Nephron (organoid): ENCODE measurements around the gene CUX1.
"Not testable (repeated sequence)": the region's sequence is repeated elsewhere in the genome, so short reads cannot be mapped to it uniquely, and the experiment has no call there.

Experiments used
- H3K27ac Mint-ChIP-seq, 3 experiments: 2 replicates each; pipeline ENCODE4 v1.8.0; 2020; ENCODE audit warnings: mixed read lengths in 3 of 3, mild to moderate bottlenecking in 2 of 3, moderate library complexity in 1 of 3
- H3K27me3 Mint-ChIP-seq: 2 replicates; pipeline ENCODE4 v1.8.0; 2021; ENCODE audit warnings: low read depth, mild to moderate bottlenecking, moderate library complexity, mixed read lengths
- H3K36me3 Mint-ChIP-seq: 2 replicates; pipeline ENCODE4 v1.8.0; 2020; ENCODE audit warnings: low read depth, mixed read lengths
- H3K4me1 Mint-ChIP-seq: 2 replicates; pipeline ENCODE4 v1.8.0; 2020; ENCODE audit warnings: mixed read lengths
- H3K4me3 Mint-ChIP-seq, 3 experiments: 2 replicates each; pipeline ENCODE4 v1.8.0; 2020; ENCODE audit warnings: mild to moderate bottlenecking in 3 of 3, mixed read lengths in 3 of 3, moderate library complexity in 2 of 3
- H3K9me3 Mint-ChIP-seq: 2 replicates; pipeline ENCODE4 v1.8.0; 2020; ENCODE audit warnings: mixed read lengths
- TF ChIP-seq, protein P1 (sequence below), 3 experiments: fragments of 200-600 bp; sonication (generic); IDR thresholded peaks; one replicate each; pipeline ENCODE4 v1.5.0; 2021; ENCODE audit warnings: antibody characterized with exemption in 3 of 3; ENCODE audit not compliant: unreplicated experiment in 3 of 3

CUX1 gene

DNA sequence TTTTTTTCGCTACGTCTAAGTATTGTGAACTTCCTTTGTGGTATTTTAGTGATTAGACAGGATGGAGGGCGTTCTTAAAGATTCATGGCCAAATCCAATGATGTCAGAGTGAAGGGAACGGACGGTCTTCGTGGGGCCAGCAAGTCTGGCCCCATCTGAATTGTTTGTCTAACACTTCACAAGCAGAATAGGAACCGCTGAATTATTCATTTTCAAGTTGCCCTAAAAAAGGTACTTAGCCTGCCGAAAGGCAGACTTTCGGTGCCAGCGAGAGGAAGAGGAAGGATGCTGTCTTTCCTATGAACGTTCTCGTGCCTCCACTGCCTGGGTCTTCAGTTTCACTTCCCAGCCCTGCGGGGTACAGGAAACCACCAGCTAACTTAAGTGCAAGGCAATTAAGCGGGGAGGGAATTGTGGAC is 323.5 kb downstream of the CUX1 start:
- H3K4me1 Mint-ChIP-seq, result peaks cover 15% of the 10 kb centered on the region
- H3K4me3 Mint-ChIP-seq, result no peak overlapping the region
- TF ChIP-seq, protein P1, sequence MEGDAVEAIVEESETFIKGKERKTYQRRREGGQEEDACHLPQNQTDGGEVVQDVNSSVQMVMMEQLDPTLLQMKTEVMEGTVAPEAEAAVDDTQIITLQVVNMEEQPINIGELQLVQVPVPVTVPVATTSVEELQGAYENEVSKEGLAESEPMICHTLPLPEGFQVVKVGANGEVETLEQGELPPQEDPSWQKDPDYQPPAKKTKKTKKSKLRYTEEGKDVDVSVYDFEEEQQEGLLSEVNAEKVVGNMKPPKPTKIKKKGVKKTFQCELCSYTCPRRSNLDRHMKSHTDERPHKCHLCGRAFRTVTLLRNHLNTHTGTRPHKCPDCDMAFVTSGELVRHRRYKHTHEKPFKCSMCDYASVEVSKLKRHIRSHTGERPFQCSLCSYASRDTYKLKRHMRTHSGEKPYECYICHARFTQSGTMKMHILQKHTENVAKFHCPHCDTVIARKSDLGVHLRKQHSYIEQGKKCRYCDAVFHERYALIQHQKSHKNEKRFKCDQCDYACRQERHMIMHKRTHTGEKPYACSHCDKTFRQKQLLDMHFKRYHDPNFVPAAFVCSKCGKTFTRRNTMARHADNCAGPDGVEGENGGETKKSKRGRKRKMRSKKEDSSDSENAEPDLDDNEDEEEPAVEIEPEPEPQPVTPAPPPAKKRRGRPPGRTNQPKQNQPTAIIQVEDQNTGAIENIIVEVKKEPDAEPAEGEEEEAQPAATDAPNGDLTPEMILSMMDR (IDR thresholded peaks at IDR 0.05; ENCODE audit: unreplicated experiment in 3 of 3), result no peak
- H3K9me3 Mint-ChIP-seq, result no peaks in the 10 kb centered on the region
- no peaks in the 10 kb centered on the region for H3K27me3 Mint-ChIP-seq
- H3K36me3 Mint-ChIP-seq, result peaks cover 49% of the 10 kb centered on the region
- H3K27ac Mint-ChIP-seq, result no peak overlapping the region

DNA sequence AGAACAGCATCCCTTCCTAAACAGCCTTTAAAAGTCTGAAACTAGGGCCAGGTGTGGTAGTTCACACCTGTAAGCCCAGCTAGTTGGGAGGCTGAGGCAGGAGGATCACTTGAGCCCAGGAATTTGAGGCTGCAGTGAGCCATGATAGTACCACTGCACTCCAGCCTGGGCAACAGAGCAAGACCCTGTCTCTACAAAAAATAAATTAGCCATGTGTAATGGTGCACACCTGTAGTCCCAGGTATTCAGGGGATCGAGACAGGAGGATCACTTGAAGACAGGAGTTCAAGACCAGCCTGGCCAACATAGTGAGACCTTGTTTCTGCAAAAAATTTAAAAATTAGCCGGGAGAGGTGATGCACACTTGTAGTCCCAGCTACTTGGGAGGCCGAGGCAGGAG is 325.0 kb downstream of the CUX1 start:
- H3K27ac Mint-ChIP-seq, H3K9me3 Mint-ChIP-seq, H3K27me3 Mint-ChIP-seq, H3K4me3 Mint-ChIP-seq: not testable (repeated sequence)
- H3K4me1 Mint-ChIP-seq, result peaks cover 13% of the 10 kb centered on the region
- peaks cover 48% of the 10 kb centered on the region for H3K36me3 Mint-ChIP-seq

DNA sequence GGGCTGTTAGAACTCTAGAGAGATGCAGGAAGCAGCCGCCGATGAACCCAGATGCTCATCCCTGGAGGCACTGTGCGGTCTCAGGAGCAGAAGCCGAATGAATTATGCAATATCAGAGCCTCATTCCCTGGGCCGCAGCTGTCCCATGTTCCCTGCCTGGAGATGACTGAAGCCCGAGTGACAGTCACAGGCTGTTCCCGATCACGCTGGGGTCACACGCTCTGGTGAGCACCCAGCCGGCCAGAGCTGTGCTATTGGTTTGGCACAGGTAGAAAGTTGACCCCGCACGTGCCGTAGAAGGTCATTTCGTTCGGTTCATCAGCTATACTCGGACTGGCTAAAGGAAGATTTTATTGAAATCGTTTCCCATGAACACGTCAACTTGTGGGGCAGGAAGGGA is 328.7 kb downstream of the CUX1 start:
- peaks cover 35% of the 10 kb centered on the region for H3K36me3 Mint-ChIP-seq
- H3K4me3 Mint-ChIP-seq, result no peak overlapping the region
- peaks cover 13% of the 10 kb centered on the region for H3K4me1 Mint-ChIP-seq
- peak overlapping the region in 1 of 3 experiments; percentile 5 for H3K27ac Mint-ChIP-seq
- TF ChIP-seq, protein P1 (IDR thresholded peaks at IDR 0.05; ENCODE audit: unreplicated experiment in 3 of 3), result no peak
- H3K9me3 Mint-ChIP-seq, result no peaks in the 10 kb centered on the region
- no peaks in the 10 kb centered on the region for H3K27me3 Mint-ChIP-seq

DNA sequence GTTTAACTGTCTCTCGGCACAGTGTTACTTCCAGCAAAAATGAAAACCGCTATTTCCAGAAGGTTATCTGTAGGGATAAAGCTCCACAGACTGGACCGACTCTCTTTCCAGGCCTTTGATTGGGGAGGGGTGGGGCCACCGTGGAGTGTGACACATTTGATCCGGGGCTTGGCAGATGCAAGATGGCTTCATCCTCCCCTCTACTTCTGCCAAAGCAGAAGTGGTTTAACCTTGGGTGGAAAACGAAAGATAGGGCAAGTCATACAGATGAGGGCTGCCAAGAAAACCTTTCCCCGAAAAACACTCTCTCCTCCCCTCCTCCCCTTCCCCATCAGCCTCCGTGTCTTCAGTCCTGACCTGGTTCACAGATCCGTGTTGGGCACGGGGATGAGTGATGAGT is 329.6 kb downstream of the CUX1 start:
- TF ChIP-seq, protein P1 (IDR thresholded peaks at IDR 0.05; ENCODE audit: unreplicated experiment in 3 of 3), result no peak
- Mint-ChIP-seq H3K4me3 (no peak overlapping the region), H3K36me3 (peaks cover 31% of the 10 kb centered on the region), H3K27me3 (no peaks in the 10 kb centered on the region), H3K9me3 (no peaks in the 10 kb centered on the region), H3K4me1 (peaks cover 13% of the 10 kb centered on the region), H3K27ac (no peak overlapping the region)

DNA sequence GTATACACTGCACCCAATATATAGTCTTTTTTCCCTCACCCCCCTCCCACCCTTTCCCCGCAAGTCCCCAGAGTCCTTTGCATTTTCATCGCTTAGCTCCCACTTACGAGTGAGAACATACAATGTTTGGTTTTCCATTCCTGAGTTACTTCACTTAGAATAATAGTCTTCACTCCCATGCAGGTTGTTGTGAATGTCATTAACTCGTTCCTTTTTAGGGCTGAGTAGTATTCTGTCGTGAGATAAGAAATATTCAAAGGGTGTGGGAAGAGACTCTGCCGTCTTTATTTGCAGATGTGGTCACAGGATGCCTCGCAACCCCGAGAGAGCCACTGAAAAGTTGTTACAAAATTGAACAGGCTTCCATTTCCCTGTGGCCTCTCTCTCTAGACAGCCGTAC is 331.4 kb downstream of the CUX1 start:
- no peaks in the 10 kb centered on the region for H3K9me3 Mint-ChIP-seq
- H3K4me3 Mint-ChIP-seq, result no peak overlapping the region
- TF ChIP-seq, protein P1 (IDR thresholded peaks at IDR 0.05; ENCODE audit: unreplicated experiment in 3 of 3), result no peak
- no peaks in the 10 kb centered on the region for H3K27me3 Mint-ChIP-seq
- no peak overlapping the region for H3K27ac Mint-ChIP-seq
- peaks cover 29% of the 10 kb centered on the region for H3K36me3 Mint-ChIP-seq
- H3K4me1 Mint-ChIP-seq, result peaks cover 25% of the 10 kb centered on the region

DNA sequence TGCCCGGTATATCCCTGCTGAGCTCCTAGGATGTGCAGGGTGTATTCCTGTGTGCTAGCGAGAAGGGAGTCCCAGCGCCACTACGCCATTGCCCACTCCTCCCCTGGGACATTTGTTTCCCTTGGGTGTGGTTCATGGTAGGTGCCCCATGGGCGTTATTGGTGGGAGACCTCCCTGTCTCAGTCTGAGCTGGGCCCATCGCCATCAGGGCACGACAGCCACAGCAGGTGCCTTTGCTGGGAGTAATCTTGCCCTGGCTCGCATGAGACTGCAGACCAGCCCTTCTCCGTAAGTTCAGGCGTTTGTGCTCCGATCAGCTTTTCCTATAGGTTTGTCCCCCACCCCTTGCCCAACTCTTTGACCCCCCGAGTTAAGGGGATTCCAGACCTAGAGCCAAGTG is 332.0 kb downstream of the CUX1 start:
- no peak overlapping the region for H3K27ac Mint-ChIP-seq
- H3K9me3 Mint-ChIP-seq, result no peaks in the 10 kb centered on the region
- TF ChIP-seq, protein P1 (IDR thresholded peaks at IDR 0.05; ENCODE audit: unreplicated experiment in 3 of 3), result no peak
- no peak overlapping the region for H3K4me3 Mint-ChIP-seq
- H3K27me3 Mint-ChIP-seq, result no peaks in the 10 kb centered on the region
- H3K36me3 Mint-ChIP-seq, result peaks cover 27% of the 10 kb centered on the region
- H3K4me1 Mint-ChIP-seq, result peaks cover 27% of the 10 kb centered on the region
